ENCODE data around the gene CHI3L1.
A peak's percentile ranks its signal among the peaks of the same experiment; 100 is the strongest.
"Not testable (repeated sequence)": the region's sequence is repeated elsewhere in the genome, so short reads cannot be mapped to it uniquely, and the experiment has no call there.

Gene CHI3L1

DNA sequence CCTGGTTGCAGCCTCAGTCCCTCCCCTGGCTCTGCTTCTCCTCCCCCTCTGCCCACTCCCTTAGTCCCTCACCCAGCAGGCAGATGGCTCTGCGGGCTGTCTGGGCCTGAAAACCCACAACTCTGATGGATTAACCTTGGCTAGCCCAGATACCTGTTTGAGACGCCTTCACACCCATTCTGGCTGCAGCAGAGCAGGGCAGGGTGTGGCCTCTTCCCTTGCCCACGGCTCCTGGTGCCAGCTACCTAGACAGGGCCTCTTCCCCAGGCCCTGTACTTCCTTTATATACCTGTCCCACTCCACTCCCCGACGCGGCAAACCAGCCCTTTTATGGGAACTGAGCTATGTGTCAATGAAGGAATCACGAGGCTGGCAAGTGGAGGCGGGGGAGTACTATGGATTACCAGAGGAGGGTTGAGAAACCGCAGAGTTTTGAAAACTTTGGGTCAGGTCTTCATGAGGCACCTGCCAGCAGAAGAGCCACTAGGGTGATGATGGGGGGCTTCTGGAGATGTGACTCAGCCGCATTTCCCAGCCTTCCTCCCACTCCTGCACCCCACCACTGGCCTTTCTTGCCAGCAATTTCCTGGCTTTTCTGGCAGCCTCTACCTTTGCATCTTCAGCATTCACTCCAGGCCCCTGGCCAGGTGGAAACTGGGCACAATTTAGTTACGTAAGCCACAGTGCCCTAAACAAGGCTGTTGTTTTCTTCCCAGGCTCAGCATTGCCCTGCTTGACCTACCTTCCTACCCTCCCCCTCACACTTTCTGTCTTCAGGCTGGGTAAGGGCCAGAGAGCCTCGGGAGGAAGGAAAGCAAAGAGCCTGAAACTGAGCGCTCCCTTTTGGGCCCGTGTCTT, at the start of gene CHI3L1:
Gene CHI3L1 (minus strand): TSS at position 259 of the 858 bp plus-strand sequence. CDS start 81 bp downstream, at position 178.
- DNase-seq: no peak

DNA sequence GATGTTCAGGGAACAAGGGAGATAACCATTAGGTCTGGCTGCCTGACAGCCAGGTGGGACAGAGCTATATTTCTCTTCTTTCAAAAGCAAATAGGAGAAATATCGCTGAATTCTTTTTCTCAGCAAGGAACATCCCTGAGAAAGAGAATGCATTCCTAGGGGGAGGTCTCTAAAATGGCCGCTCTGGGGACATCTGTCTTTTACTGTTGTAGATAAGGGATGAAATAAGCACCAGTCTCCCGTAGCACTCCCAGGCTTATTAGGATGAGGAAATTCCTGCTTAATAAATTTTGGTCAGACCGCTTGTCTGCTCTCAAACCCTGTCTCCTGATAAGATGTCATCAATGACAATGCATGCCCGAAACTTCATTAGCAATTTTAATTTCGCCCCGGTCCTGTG, 48.4 kb upstream of the CHI3L1 start:
- not testable (repeated sequence) for DNase-seq

DNA sequence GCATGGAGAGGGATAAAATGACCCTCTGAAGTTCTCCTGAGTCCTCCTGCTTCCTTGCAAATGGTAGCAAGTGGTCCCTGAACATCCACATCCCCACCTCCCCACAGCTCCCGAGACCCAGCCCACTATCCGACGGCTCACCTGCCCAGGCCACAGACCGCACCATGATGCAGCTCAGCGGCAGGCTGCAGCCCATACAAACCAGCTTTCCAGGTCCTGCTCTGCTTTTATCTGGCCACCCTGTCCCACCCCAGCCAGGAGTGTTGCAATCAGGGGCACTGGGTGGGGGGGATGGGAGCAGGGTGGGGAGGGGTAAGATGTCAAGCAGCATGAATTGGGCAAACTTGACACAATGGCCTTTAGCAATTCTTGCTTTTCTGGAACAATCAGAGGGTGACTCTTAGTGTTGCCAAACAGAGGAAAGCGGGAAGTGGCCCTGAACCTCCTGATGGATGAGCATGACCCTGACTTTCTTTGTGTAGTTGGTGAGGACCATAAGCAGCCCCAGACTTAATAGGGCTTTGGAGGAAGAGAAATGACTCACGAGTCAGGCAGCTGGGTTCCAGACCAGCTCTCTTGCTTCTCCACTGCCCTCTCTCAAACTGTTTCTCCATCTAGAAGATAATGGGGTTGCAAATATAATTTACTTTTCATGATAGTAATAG, 43.1 kb upstream of the CHI3L1 start, which contains the start of gene CHIT1:
Gene CHIT1 (minus strand): TSS at position 203 of the 665 bp plus-strand sequence. CDS start 37 bp downstream, at position 166.
- DNase-seq: no peak

DNA sequence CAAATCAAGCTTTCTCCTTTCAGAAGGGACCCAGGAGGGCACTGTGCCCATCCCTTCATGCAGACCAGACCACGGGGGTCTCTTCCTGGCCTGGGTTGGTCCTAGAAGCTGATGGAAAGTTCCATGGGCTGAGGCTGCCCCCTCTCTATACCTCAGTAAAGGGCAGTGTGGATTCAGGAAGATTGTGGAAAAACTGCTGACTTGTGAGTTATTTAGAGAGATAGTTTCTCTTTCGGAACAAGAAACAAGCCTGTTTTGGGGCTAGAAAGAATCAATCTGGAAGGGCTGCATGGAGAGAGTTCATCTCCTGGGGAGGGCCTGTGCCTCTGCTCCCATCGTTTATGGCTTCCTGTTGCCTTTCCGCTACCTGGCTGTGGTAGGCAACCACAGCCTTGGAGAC, 42.2 kb upstream of the CHI3L1 start:
- DNase-seq: no peak

DNA sequence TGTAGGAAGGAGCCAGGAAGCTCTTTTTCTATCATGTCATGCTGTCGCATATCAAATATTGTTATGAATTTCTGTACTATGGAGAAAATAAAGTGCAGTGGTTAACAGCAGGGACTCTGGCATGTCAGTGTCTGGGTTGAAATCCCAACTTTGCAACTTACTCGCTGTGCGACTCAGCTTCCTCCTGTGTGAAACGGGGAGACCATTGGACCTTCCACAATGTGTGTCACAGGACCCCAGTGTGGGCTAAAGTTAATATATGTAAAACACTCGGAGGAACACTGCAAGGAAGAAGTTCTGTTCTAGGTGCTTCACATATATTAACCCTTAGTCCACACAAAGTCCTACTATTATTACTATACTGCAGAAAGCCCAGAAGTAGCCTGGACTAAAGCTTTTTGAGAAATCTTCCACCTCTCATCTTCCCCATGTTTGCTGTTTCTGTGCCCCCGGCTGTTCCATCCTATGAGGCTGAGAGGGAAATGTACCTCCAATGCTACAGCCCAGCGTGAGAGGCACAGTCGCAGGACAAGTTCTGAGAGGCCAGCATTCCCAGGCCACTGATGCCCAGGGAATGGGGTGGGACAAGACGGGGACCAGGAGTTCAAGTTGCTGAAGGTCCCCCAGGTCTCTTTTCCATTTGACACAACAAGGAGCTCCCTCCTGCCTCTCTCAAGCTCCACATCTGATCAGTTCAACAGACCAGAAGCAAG, 41.0 kb upstream of the CHI3L1 start:
- DNase-seq: no peak

DNA sequence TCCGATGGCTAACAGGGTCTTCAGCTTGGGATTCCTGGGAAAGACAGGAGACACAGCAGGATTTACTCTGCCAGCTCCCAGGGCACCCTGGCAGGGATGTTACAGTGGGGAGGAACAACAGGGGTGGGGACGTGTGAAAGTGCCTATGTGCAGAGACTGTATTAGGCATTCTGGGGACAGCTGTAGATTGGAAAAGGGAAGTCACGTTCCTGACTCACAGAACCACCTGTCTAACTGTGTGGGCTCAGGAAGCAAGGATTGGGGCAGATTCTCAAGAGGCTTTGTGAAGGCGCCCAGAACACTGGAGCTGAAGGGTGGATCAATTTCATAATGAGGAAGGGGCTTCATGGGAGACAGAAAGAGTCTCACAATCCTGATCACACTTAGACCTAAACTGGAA, 38.6 kb upstream of the CHI3L1 start:
- DNase-seq: no peak

DNA sequence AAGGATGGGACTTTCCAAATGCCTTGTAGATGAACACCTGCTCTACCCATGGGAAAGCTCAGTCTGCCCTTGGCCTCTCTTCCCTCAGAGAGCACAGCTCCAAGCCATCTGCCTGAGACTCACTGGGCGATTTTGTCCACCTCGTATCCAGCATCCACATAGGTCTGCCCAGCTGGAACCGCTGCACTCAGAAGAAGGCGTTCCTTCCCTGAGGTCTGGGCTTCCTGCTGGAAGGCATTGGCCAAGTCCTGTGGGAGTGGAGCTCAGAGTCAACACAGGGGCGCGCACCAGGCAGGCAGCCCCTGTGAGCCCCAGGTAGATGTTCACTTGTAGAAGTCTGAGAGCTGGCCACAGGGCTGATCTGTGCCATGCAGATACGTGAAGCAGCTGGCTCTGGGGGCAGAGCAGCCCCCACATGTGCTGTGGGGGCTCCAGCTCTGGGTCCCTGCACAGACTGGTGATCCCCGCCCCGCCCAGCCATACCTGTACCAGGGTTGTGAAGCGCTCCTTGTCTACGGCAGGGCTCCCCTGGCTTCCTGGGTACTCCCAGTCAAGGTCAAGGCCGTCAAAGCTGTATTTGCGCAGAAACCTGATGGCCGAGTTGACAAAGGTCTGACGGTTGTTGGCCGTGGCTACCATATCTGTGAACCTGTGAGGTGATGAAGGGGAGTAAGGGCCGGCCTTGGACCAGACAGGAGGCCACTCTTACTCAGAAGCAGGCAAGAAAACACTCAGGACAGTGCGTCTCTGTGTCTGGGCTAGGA, 36.7 kb upstream of the CHI3L1 start:
- DNase-seq: no peak

DNA sequence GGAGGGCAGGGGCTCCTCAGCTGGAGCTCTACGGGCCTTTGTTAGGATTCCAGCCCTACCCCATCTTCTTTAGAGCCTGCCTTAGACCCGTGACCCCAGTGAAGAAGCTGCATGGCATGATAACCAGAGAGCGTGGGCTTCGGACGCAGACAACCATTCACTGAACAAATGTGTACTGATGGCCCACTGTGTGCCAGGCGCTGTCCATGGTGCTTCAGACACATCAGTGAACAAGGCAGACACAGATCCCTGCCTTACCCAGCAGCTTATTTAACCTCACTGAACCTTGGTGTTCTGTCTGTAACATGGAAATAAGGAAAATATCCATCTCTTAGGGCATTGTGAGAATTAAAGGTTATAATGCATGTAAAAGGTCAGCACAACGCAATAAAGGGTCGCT, 33.4 kb upstream of the CHI3L1 start:
- DNase-seq: no peak

GRCh38 chr1:203219171-203219570, 32.7 kb upstream of the CHI3L1 start:
- no peak for DNase-seq

- DNase-seq: no peak
These were observed 31.2 kb upstream of the CHI3L1 start for GRCh38 chr1:203217668-203218067.

GRCh38 chr1:203217139-203217655, 30.7 kb upstream of the CHI3L1 start:
- DNase-seq: no peak

DNA sequence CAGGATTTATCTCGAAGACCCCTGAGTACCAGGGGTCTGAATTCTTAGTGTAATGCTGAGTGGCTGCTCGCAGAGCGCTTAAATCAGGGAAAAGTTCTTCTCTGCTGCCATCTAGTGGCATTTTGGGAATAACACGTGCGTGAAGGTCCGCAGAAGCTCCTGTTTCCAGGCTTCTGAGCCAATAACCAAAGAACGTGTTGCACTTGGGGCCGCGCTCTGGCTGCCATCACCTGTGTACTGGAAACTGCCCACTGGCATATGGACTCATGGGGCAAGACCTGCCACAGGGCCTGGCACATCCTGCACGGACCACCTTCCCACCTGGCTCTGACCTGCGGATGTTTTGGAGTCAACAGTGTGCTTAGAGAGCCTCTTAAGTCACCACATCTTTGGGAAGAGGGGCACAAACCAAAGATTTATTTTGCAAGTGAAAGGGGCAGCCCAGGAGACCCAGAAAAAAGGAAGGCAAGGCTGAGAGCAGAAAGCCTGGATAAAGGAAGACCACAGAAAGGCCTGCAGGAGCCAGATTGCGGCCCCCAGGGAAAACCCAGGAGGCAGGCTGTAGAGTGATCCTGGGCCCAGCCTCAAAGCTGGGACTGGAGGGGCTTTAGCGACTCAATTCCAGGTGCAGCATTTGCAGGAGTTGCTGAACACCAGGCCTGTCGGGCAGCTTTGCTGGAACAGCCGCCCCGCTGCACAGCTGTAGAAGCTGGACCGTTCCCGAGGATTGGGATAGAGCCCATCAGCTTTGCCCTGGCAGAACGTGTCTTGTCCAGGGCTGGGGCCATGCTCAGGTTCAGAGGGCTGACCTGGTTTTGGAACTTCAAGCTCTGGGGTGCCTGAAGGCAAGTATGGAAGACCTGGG, 30.0 kb upstream of the CHI3L1 start:
- DNase-seq: peak; percentile 53 to 57

DNA sequence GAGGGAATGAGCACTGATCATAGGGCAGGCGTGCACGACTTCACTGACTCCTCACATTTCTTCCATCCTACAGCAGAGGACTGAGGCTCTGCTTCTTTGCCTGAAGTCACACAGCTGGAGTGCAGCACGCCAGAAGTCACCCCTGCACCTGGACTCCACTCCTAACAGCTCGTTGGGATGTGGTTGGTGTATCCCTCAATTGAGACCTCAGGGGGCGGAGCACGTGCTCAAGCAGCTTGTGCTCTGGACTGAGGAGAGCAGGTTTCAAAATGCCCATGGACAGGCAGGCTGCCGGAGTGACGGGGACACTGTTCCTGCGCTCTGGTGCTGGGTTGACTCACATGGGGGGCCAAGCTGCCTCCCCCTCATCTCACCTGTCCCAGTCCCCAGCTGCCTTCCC, 29.1 kb upstream of the CHI3L1 start:
- DNase-seq: no peak

- no peak for DNase-seq
These were observed 28.4 kb upstream of the CHI3L1 start for GRCh38 chr1:203214871-203215270.

- DNase-seq: no peak
These were observed 26.6 kb upstream of the CHI3L1 start for GRCh38 chr1:203213126-203213525.

DNA sequence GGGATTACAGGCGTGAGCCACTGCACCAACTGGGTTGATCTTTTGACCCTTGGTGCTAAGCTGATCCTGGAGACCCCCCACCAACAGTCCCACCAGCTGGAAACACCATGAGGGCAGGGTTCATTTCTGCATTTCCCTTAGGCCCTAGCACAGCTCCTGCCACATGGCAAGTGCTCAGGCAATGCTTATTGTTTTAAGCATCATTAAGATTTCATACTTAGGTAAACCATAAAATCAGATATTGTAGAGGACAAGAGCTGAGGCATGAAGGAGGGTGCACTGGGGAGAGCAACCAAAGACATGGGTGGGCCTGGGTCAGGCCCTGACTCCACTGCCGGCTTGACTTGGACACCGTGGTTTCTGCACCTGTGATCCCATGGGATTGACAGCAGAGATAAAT, 25.3 kb upstream of the CHI3L1 start:
- no peak for DNase-seq

DNA sequence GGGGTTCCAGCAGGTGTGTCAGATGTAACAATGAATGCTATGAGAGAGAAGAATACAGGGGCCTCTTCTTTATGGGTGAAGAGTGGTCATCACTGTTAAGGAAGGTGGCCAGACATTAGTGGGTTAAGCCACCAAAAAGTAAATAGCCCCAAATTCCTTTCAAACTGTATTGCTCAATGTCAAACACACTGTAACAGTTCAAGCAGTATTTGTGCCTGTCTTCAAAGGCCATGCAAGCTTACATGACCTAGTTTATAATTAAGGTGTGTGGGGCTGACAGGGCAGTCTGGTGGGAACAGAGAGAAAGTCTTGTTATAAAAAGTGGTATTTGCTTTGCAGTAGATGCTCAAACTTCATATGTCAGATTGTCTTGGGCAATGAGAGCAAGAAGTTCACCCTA, 24.5 kb upstream of the CHI3L1 start:
- no peak for DNase-seq

DNA sequence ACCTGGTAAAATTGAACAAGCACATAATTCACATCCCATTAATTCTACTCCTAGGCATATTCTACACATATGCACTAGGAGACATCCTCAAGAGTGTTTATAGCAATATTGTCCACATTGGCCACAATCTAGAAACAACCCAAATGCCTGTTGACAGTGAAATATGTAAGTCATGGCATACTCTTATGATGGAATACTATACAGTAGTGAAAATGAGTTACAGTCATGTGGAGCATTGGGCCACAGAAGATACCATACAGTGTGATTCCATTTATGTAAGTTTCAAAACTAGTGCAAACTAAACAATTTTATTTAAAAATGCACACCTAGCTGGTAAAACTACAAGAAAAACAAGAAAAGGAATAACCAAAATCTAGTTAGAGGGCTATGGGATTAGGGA, 23.8 kb upstream of the CHI3L1 start:
- DNase-seq: no peak

DNA sequence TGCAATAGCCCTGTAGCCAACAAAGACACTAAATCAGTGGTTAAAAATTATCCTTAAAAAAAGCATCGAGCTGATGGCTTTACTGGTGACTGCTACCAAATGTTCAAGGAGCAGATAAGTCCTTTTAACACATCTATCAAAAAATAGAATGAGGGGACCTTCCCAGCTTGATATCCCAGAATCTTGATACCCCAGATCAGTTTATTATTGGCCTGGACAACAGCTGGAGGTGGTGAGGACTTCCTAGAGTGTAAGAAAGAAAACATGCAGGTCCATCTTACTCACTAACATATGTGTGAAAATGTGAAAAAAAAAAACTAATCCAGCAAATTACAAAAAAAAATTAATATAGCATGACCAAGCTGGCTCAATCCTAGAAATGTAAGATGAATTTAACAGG, 21.7 kb upstream of the CHI3L1 start:
- no peak for DNase-seq

- DNase-seq: no peak
These were observed 21.2 kb upstream of the CHI3L1 start for GRCh38 chr1:203207751-203208150.

DNA sequence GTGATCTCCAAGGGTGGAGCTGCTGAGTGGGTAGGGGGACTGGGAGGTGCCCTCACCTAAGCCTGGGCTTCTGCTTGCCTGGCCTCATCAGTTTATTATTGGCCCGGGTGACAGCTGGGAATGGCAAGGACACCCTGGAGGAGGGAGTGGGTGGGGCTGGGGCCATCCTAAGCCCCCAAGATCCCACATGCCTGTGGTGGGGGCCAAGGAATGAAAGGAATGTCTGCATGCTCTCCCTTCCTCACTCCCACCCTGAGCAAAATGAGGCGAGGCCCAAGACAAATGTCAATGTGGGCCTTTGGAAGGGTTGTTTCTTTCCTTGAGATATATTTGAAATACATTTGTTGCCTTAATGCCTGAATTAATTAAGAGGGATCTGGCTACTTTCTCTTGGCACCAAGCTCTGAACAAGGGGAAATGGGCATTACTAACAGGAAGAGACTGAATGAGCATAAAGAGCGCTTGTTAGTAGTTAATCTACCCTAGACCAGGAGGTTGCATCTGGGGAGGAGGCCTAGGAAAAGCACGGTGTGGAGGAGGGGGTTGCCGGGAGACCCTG, 19.7 kb upstream of the CHI3L1 start:
- no peak for DNase-seq
